ENCODE measurements around the gene CDK4.

- TF ChIP-seq CTCF (optimal IDR thresholded peaks at IDR 0.05 in 1 of 3, IDR thresholded peaks at IDR 0.05 in 1 of 3, conservative IDR thresholded peaks at IDR 0.05 in 1 of 3; ENCODE audit: extremely low read depth in 1 of 3, insufficient read depth in 2 of 3, low read length in 3 of 3) (no peak), EZH2 (IDR thresholded peaks at IDR 0.05; ENCODE audit: low read length) (no peak)
These were observed 36.3 kb downstream of the CDK4 start for GRCh38 chr12:57715786-57716185.
